ENCODE data around the gene RBMS1. TPM values are rescaled to one million over a fixed set of nuclear protein-coding genes. Genes with fewer than 3 reads are reported as not detected.

RBMS1 gene
- total RNA-seq, 3 donors from 2014 or later, result 81.3 to 96.2 (median 92.1) TPM

GRCh38 chr2:160534249-160534648, 40.6 kb upstream of the RBMS1 start:
- no peak overlapping the region for H3K4me3 ChIP-seq

GRCh38 chr2:160533482-160533881, 39.9 kb upstream of the RBMS1 start:
- no peak for TF ChIP-seq POLR2AphosphoS5 (IDR thresholded peaks at IDR 0.05)
- TF ChIP-seq POLR2A (IDR thresholded peaks at IDR 0.05), result no peak
- TF ChIP-seq CTCF (IDR thresholded peaks at IDR 0.05), result no peak
- no peaks in the 10 kb centered on the region for H3K4me1 ChIP-seq
- H3K4me3 ChIP-seq, result no peak overlapping the region
- no peak for DNase-seq (ENCODE audit: low spot score in 2 of 2)
- no peaks in the 10 kb centered on the region for H3K36me3 ChIP-seq
- intact Hi-C loops (cut with DNase I; ENCODE audit: low total_unique reads), result no loop called here
- H3K27me3 ChIP-seq, result no peaks in the 10 kb centered on the region
- no peak overlapping the region for H3K27ac ChIP-seq
- no peaks in the 10 kb centered on the region for H3K9me3 ChIP-seq

More at GRCh38 chr2:160534249-160534648, 40.6 kb upstream of the RBMS1 start:
- Histone ChIP-seq H3K27me3 (no peaks in the 10 kb centered on the region), H3K27ac (no peak overlapping the region), H3K4me1 (no peaks in the 10 kb centered on the region), H3K36me3 (no peaks in the 10 kb centered on the region), H3K9me3 (no peaks in the 10 kb centered on the region)
- no peak for DNase-seq (ENCODE audit: low spot score in 2 of 2)
- TF ChIP-seq CTCF (IDR thresholded peaks at IDR 0.05) (no peak), POLR2A (IDR thresholded peaks at IDR 0.05) (no peak), POLR2AphosphoS5 (IDR thresholded peaks at IDR 0.05) (no peak)
- intact Hi-C loops (cut with DNase I; ENCODE audit: low total_unique reads), result no loop called here

GRCh38 chr2:160532388-160532787, 38.8 kb upstream of the RBMS1 start:
- no peak overlapping the region for H3K27ac ChIP-seq
- intact Hi-C loops (cut with DNase I; ENCODE audit: low total_unique reads), result no loop called here
- TF ChIP-seq POLR2A (IDR thresholded peaks at IDR 0.05) (no peak), POLR2AphosphoS5 (IDR thresholded peaks at IDR 0.05) (no peak), CTCF (IDR thresholded peaks at IDR 0.05) (no peak)

GRCh38 chr2:160522951-160523710, 29.5 kb upstream of the RBMS1 start:
- TF ChIP-seq POLR2AphosphoS5 (IDR thresholded peaks at IDR 0.05) (no peak), CTCF (IDR thresholded peaks at IDR 0.05) (no peak), POLR2A (IDR thresholded peaks at IDR 0.05) (no peak)
- Histone ChIP-seq H3K9me3 (no peaks in the 10 kb centered on the region), H3K27me3 (no peaks in the 10 kb centered on the region), H3K4me1 (no peaks in the 10 kb centered on the region), H3K27ac (no peak overlapping the region), H3K4me3 (no peak overlapping the region), H3K36me3 (no peaks in the 10 kb centered on the region)
- intact Hi-C loops (cut with DNase I; ENCODE audit: low total_unique reads), result no loop called here
- no peak for DNase-seq (ENCODE audit: low spot score in 2 of 2)

More at GRCh38 chr2:160532388-160532787, 38.8 kb upstream of the RBMS1 start:
- Histone ChIP-seq H3K4me1 (no peaks in the 10 kb centered on the region), H3K27me3 (no peaks in the 10 kb centered on the region), H3K36me3 (no peaks in the 10 kb centered on the region), H3K4me3 (no peak overlapping the region), H3K9me3 (no peaks in the 10 kb centered on the region)
- DNase-seq (ENCODE audit: low spot score in 2 of 2), result no peak

GRCh38 chr2:160517731-160518130, 24.1 kb upstream of the RBMS1 start:
- H3K9me3 ChIP-seq, result no peaks in the 10 kb centered on the region
- H3K4me1 ChIP-seq, result no peaks in the 10 kb centered on the region

More at GRCh38 chr2:160517731-160518130, 24.1 kb upstream of the RBMS1 start:
- H3K36me3 ChIP-seq, result no peaks in the 10 kb centered on the region
- no peak overlapping the region for H3K27ac ChIP-seq
- no peak for DNase-seq (ENCODE audit: low spot score in 2 of 2)
- intact Hi-C loops (cut with DNase I; ENCODE audit: low total_unique reads), result no loop called here
- no peak overlapping the region for H3K4me3 ChIP-seq
- no peaks in the 10 kb centered on the region for H3K27me3 ChIP-seq
- no peak for TF ChIP-seq POLR2A (IDR thresholded peaks at IDR 0.05)
- TF ChIP-seq CTCF (IDR thresholded peaks at IDR 0.05), result no peak
- no peak for TF ChIP-seq POLR2AphosphoS5 (IDR thresholded peaks at IDR 0.05)

Measured in breast epithelium (tissue), 4 donors.